Stromal cell of bone marrow (primary cell): ENCODE results near the gene HHATL.

Experiments used
- DNase-seq: peaks from one replicate; pipeline ENCODE4 v3.0.0-alpha.2; 2012; ENCODE audit warnings: low read depth

The HHATL gene

GRCh38 chr3:42684632-42685362 is 17.8 kb downstream of the HHATL start:
- DNase-seq, result no peak

GRCh38 chr3:42683875-42684598 is 18.6 kb downstream of the HHATL start:
- DNase-seq, result peak; percentile 86

GRCh38 chr3:42682301-42683070 is 20.1 kb downstream of the HHATL start:
- no peak for DNase-seq

GRCh38 chr3:42681361-42682038 is 21.1 kb downstream of the HHATL start:
- no peak for DNase-seq

- DNase-seq, result no peak
Measured at GRCh38 chr3:42680806-42681205, 21.8 kb downstream of the HHATL start.

- DNase-seq, result peak; percentile 38
Measured at GRCh38 chr3:42680271-42680670, 22.3 kb downstream of the HHATL start.

GRCh38 chr3:42678447-42678846 is 24.2 kb downstream of the HHATL start:
- no peak for DNase-seq

- no peak for DNase-seq
Measured at GRCh38 chr3:42675909-42676308, 26.7 kb downstream of the HHATL start.

- DNase-seq, result no peak
Measured at GRCh38 chr3:42674146-42674545, 28.5 kb downstream of the HHATL start.

GRCh38 chr3:42673082-42673481 is 29.5 kb downstream of the HHATL start:
- no peak for DNase-seq

GRCh38 chr3:42672515-42672914 is 30.1 kb downstream of the HHATL start:
- DNase-seq, result no peak

- no peak for DNase-seq
Measured at GRCh38 chr3:42670670-42671069, 31.9 kb downstream of the HHATL start.

- no peak for DNase-seq
Measured at GRCh38 chr3:42670051-42670576, 32.5 kb downstream of the HHATL start.

- DNase-seq, result no peak
Measured at GRCh38 chr3:42668793-42669217, 33.8 kb downstream of the HHATL start.

- DNase-seq, result no peak
Measured at GRCh38 chr3:42668413-42668760, 34.2 kb downstream of the HHATL start.

GRCh38 chr3:42667523-42668412 is 34.8 kb downstream of the HHATL start:
- DNase-seq, result no peak

GRCh38 chr3:42667096-42667522 is 35.5 kb downstream of the HHATL start:
- DNase-seq, result no peak

- no peak for DNase-seq
Measured at GRCh38 chr3:42666577-42666998, 36.0 kb downstream of the HHATL start.

- DNase-seq, result no peak
Measured at GRCh38 chr3:42666022-42666421, 36.6 kb downstream of the HHATL start.

GRCh38 chr3:42665050-42665878 is 37.3 kb downstream of the HHATL start:
- DNase-seq, result no peak
